Calu3 (cell line): ENCODE results near the gene HK1. TPM values are rescaled to one million over a fixed set of nuclear protein-coding genes. Genes with fewer than 3 reads are reported as not detected.
A peak's percentile ranks its signal among the peaks of the same experiment; 100 is the strongest.

ENCODE experiments used
- Bru-seq: library from RNA; stranded (reverse); fragments of 400-500 nt; gene quantifications from one replicate; lab custom pipeline; 2021; lab: Mats Ljungman, UMichigan
- BruChase-seq, 2 experiments: library from RNA; stranded (reverse); fragments of 400-500 nt; gene quantifications; one replicate each; lab custom pipeline; 2021; lab: Mats Ljungman, UMichigan
- BruUV-seq: library from RNA; stranded (reverse); fragments of 400-500 nt; replicated peaks from 2 replicates; lab custom pipeline; 2021; lab: Mats Ljungman, UMichigan
- CTCF ChIA-PET: fragments of 300-600 bp; sonication (Branson Sonifier 250); formaldehyde crosslinking; loops from one replicate; lab custom pipeline; 2022; ENCODE audit warnings: antibody characterized with exemption; lab: Charles Lee
- DNase-seq: peaks from one replicate; pipeline ENCODE4 v3.0.0; 2022
- H3K27ac Mint-ChIP-seq: one replicate; pipeline ENCODE4 v1.8.0; 2022; ENCODE audit warnings: mixed read lengths; ENCODE audit not compliant: unreplicated experiment
- H3K27me3 Mint-ChIP-seq: one replicate; pipeline ENCODE4 v1.8.0; 2022; ENCODE audit warnings: mixed read lengths; ENCODE audit not compliant: unreplicated experiment
- H3K36me3 Mint-ChIP-seq: one replicate; pipeline ENCODE4 v1.8.0; 2022; ENCODE audit warnings: mild to moderate bottlenecking, moderate library complexity, mixed read lengths; ENCODE audit not compliant: insufficient read depth, unreplicated experiment
- H3K4me1 Mint-ChIP-seq: one replicate; pipeline ENCODE4 v1.8.0; 2022; ENCODE audit warnings: mild to moderate bottlenecking, low read depth, mixed read lengths; ENCODE audit not compliant: unreplicated experiment
- H3K4me3 Mint-ChIP-seq: one replicate; pipeline ENCODE4 v1.8.0; 2022; ENCODE audit warnings: mild to moderate bottlenecking, low read depth, moderate library complexity, mixed read lengths; ENCODE audit not compliant: unreplicated experiment
- H3K9me3 Mint-ChIP-seq: one replicate; pipeline ENCODE4 v1.8.0; 2022; ENCODE audit warnings: low read depth, mixed read lengths; ENCODE audit not compliant: unreplicated experiment
- intact Hi-C: fragments of 100-400 bp; cut with micrococcal nuclease; formaldehyde crosslinking; loops from one replicate; pipeline ENCODE4 v1.10.0; 2022; ENCODE audit not compliant: unreplicated experiment
- long read RNA-seq: library from polyadenylated mRNA; stranded (forward); transcript quantifications from one replicate; pipeline ENCODE4 v2.0.0, GENCODE V29; 2022
- total RNA-seq: library from RNA; stranded (reverse); gene quantifications from 2 replicates; pipeline ENCODE4 v1.2.3, GENCODE V29; 2022
- TF ChIP-seq, protein P1 (sequence below): fragments of 200-600 bp; IDR thresholded peaks from one replicate; pipeline ENCODE4 v1.8.0; 2022; ENCODE audit warnings: antibody characterized with exemption; ENCODE audit not compliant: unreplicated experiment

The HK1 gene
- total RNA-seq (58.8 and 61.0 TPM in 2 replicates), Bru-seq, nascent RNA (percentile 75 among the genes with signal in this experiment), BruChase-seq, experiment 1, labeled RNA remaining after a 6-hour chase (percentile 79 among the genes with signal in this experiment), BruChase-seq, experiment 2, labeled RNA remaining after a 2-hour chase (percentile 64 among the genes with signal in this experiment)
- long read RNA-seq, transcript HK1-202 (18 exons, 3,605 nt), result major isoform, 51 of 67 reads
- long read RNA-seq, partial matches to known transcripts, result 10 of 67 reads
- long read RNA-seq, other reads (novel, unspliced or antisense), result 6 of 67 reads

DNA sequence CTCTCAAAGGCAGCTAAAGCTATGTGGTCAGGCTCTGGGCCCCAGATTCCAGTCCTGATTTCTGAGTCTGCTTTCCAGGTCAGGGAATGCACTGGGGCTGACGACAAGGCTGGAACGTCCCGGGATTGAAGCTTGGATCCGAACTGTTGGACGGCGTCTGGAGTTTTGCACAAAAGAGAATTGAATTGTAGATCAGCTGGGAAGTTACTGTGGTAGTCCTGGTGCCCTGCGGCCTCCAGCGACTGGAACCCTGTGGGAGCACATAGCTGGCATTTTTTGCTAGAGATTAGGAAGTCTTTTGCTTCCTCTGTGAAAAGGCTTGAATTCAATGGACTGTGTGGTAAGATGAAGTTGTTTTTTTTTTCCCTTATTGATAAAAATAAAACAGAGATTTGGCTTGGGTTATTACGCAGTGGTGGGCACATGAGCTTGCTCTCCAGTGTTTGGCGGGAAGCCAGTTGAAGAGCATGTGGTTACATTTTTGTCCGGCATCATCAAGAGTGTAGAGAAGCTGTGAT lies at the start of gene HK1:
HK1 (plus strand) TSS at position 51 of the 518 bp plus-strand sequence.
- DNase-seq, result no peak
- TF ChIP-seq, protein P1, sequence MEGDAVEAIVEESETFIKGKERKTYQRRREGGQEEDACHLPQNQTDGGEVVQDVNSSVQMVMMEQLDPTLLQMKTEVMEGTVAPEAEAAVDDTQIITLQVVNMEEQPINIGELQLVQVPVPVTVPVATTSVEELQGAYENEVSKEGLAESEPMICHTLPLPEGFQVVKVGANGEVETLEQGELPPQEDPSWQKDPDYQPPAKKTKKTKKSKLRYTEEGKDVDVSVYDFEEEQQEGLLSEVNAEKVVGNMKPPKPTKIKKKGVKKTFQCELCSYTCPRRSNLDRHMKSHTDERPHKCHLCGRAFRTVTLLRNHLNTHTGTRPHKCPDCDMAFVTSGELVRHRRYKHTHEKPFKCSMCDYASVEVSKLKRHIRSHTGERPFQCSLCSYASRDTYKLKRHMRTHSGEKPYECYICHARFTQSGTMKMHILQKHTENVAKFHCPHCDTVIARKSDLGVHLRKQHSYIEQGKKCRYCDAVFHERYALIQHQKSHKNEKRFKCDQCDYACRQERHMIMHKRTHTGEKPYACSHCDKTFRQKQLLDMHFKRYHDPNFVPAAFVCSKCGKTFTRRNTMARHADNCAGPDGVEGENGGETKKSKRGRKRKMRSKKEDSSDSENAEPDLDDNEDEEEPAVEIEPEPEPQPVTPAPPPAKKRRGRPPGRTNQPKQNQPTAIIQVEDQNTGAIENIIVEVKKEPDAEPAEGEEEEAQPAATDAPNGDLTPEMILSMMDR, result no peak
- Mint-ChIP-seq H3K27me3 (no peaks in the 10 kb centered on the region), H3K4me3 (no peak within 1 kb of the TSS), H3K4me1 (no peaks in the 10 kb centered on the region), H3K9me3 (no peaks in the 10 kb centered on the region), H3K27ac (no peak within 1 kb of the TSS), H3K36me3 (peaks cover 45% of the 10 kb centered on the region)
- CTCF ChIA-PET, result interaction anchor here (0.7 kb wide), 1 partner anchor 14 kb away, joined by 3 read pairs; no protein-coding TSS in a partner anchor
- BruUV-seq, result no TSS peak
- intact Hi-C loops, result no loop called here

DNA sequence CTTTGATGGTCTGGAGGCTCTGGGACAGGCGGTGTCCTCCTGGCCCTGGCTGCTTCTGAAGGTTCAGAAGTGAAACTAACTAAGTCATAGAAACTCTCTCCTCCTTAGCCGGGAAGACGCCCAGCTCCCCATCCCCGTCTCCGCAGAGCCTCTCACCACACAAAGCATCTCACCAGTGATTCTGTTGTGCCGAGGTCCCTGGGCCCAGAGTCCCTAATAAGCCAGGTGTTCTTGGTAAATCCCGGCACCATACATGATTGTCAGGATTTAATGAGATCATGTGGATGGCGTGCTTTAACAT lies 48.7 kb upstream of the HK1 start:
- DNase-seq, result no peak
- no TSS peak for BruUV-seq
- CTCF ChIA-PET, result no interaction called here

DNA sequence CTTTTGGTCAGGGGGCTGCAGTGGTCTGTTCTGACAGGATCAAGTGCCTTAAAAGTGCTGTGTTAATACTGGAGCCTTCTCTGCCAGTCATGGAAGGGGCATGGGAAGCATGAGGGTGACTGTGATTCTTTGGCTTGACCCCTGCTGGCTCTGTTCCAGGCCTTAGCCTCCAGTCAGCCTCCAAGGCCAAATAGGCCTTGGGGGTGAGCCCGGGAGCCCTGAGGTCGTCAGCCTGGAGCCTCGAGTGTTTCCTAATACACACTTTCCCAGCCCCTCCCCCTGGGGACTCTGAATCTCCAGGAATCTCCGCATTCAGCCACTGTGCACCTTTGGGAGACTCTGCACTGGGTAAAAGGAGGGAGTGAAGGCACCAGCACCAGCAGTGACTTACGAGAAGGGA lies 48.2 kb upstream of the HK1 start:
- Mint-ChIP-seq H3K36me3 (peaks cover 95% of the 10 kb centered on the region), H3K4me1 (peaks cover 67% of the 10 kb centered on the region), H3K27ac (peak overlapping the region; percentile 37), H3K9me3 (no peaks in the 10 kb centered on the region), H3K27me3 (no peaks in the 10 kb centered on the region), H3K4me3 (no peak overlapping the region)
- BruUV-seq, result no TSS peak
- DNase-seq, result no peak
- intact Hi-C loops, result no loop called here
- TF ChIP-seq, protein P1, result no peak
- CTCF ChIA-PET, result no interaction called here

More for the DNA sequence above, 48.7 kb upstream of the HK1 start:
- Mint-ChIP-seq H3K4me3 (no peak overlapping the region), H3K36me3 (peaks cover 95% of the 10 kb centered on the region), H3K27ac (peak overlapping the region; percentile 37), H3K27me3 (no peaks in the 10 kb centered on the region), H3K9me3 (no peaks in the 10 kb centered on the region), H3K4me1 (peaks cover 73% of the 10 kb centered on the region)
- intact Hi-C loops, result no loop called here
- TF ChIP-seq, protein P1, result no peak

DNA sequence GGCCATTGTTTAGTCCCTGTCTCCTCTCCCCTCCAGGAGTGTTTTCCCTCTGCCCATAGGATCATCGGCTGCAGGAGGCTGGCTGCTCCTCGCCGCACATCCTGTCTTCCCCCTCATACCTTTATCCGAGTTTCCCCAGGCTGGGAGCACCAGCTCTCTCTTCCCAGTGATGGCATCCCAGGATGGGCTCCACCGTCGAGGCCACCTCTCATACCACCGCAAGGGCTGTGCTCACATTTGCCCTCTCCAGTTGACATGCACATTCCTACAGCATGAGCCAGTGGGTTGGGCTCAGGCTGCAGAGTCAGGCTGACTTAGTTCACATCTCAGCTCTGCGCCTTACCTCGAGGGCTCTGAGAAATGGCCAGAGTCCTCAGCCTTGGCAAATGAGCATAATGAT lies 46.0 kb upstream of the HK1 start:
- H3K36me3 Mint-ChIP-seq, result peaks cover 94% of the 10 kb centered on the region
- H3K4me3 Mint-ChIP-seq, result peak overlapping the region; percentile 1
- peaks cover 54% of the 10 kb centered on the region for H3K4me1 Mint-ChIP-seq
- no peaks in the 10 kb centered on the region for H3K27me3 Mint-ChIP-seq
- intact Hi-C loops, result no loop called here
- H3K27ac Mint-ChIP-seq, result peak overlapping the region; percentile 32
- H3K9me3 Mint-ChIP-seq, result no peaks in the 10 kb centered on the region
- CTCF ChIA-PET, result no interaction called here
- no TSS peak for BruUV-seq
- TF ChIP-seq, protein P1, result no peak
- DNase-seq, result peak; percentile 45
